Testis (tissue), 3 donors: ENCODE results near the gene LMOD2. TPM values are rescaled to one million over a fixed set of nuclear protein-coding genes. Genes with fewer than 3 reads are reported as not detected.

Source experiments
- DNase-seq: peaks from one replicate; pipeline ENCODE4 v3.0.0-alpha.2; 2019
- H3K27ac ChIP-seq, 2 donors: fragments of 200-600 bp; sonication (generic); one replicate each; pipeline ENCODE4 v1.5.1; 2019
- H3K27me3 ChIP-seq: fragments of 200-600 bp; sonication (generic); one replicate; pipeline ENCODE4 v1.5.1; 2019
- H3K36me3 ChIP-seq: fragments of 200-600 bp; sonication (generic); one replicate; pipeline ENCODE4 v1.5.1; 2017; ENCODE audit warnings: low read depth; ENCODE audit errors: missing control alignments
- H3K4me1 ChIP-seq: fragments of 200-600 bp; sonication (generic); one replicate; pipeline ENCODE4 v1.5.1; 2019
- H3K4me3 ChIP-seq, 2 donors: fragments of 200-600 bp; sonication (generic); one replicate each; pipeline ENCODE4 v1.5.1; 2017 to 2019
- H3K9me3 ChIP-seq: fragments of 200-600 bp; sonication (generic); one replicate; pipeline ENCODE4 v1.5.1; 2017
- POLR2A ChIP-seq: fragments of 450-650 bp; IDR thresholded peaks from one replicate; pipeline ENCODE4 v1.6.1; 2017; ENCODE audit warnings: antibody characterized with exemption, mild to moderate bottlenecking, moderate library complexity
- WGBS, 2 donors: methylation state at CpG; one replicate each; pipeline ENCODE4 v1.1.5; 2018; 5-methylcytosine and 5-hydroxymethylcytosine counted together
- intact Hi-C: fragments of 100-400 bp; cut with DNase I; formaldehyde crosslinking; loops from one replicate; pipeline ENCODE4 v1.15.1; 2023; ENCODE audit warnings: low total_unique reads
- polyA plus RNA-seq: library from polyadenylated mRNA; stranded (reverse); fragments of 350-450 nt; fragmentation: Illumina TruSeq; extraction: RNeasy Lipid Tissue Mini Kit (QIAGEN cat#74804); gene quantifications from one replicate; pipeline ENCODE4 v1.2.3, GENCODE V29; 2014; ENCODE audit warnings: low read depth, low replicate concordance; ENCODE audit not compliant: insufficient read depth
- total RNA-seq, 2 donors: library from RNA; depleted of rRNA; stranded (reverse); fragments of >200 nt; gene quantifications; one replicate each; pipeline ENCODE4 v1.2.3, GENCODE V29; 2016
- TF ChIP-seq, protein P1 (sequence below), 3 experiments: fragments of 450-650 bp in 2 of 3; fragments of 200-600 bp in 1 of 3; sonication (generic) in 1 of 3; IDR thresholded peaks; one replicate each; pipeline ENCODE4 v1.5.1; 2016 to 2019; ENCODE audit warnings: antibody characterized with exemption in 3 of 3, mild to moderate bottlenecking in 2 of 3, moderate library complexity in 1 of 3

LMOD2 gene
- total and polyA plus RNA-seq, 3 donors from 2014 or later = 0.19 to 3.6 (median 0.39) TPM

DNA sequence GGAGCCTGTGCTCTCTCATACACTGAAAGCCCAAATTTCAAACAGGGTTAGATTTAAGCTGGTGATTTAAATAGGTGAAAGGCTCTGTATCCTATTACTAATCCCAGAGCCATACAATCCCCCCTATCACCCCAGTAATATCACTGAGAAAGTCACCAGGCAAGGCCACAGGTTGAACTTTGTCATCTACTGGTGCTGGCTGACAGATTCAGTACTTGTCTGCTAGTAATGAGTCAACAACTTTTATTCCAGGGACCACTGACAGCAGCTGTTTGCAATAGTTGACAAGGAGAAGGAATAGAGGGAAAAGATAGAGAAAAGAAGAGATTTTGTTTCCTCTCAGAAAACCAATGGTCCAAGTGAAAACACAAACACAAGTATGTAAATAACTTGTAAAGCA lies 43.6 kb upstream of the LMOD2 start:
- Histone ChIP-seq H3K27me3 (no peaks in the 10 kb centered on the region), H3K9me3 (no peaks in the 10 kb centered on the region), H3K4me3 (no peak overlapping the region), H3K4me1 (no peaks in the 10 kb centered on the region), H3K36me3 (no peaks in the 10 kb centered on the region), H3K27ac (no peak overlapping the region)
- TF ChIP-seq POLR2A = no peak
- TF ChIP-seq, protein P1, sequence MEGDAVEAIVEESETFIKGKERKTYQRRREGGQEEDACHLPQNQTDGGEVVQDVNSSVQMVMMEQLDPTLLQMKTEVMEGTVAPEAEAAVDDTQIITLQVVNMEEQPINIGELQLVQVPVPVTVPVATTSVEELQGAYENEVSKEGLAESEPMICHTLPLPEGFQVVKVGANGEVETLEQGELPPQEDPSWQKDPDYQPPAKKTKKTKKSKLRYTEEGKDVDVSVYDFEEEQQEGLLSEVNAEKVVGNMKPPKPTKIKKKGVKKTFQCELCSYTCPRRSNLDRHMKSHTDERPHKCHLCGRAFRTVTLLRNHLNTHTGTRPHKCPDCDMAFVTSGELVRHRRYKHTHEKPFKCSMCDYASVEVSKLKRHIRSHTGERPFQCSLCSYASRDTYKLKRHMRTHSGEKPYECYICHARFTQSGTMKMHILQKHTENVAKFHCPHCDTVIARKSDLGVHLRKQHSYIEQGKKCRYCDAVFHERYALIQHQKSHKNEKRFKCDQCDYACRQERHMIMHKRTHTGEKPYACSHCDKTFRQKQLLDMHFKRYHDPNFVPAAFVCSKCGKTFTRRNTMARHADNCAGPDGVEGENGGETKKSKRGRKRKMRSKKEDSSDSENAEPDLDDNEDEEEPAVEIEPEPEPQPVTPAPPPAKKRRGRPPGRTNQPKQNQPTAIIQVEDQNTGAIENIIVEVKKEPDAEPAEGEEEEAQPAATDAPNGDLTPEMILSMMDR (IDR thresholded peaks at IDR 0.05) = no peak
- no peak for DNase-seq
- intact Hi-C loops = no loop called here

DNA sequence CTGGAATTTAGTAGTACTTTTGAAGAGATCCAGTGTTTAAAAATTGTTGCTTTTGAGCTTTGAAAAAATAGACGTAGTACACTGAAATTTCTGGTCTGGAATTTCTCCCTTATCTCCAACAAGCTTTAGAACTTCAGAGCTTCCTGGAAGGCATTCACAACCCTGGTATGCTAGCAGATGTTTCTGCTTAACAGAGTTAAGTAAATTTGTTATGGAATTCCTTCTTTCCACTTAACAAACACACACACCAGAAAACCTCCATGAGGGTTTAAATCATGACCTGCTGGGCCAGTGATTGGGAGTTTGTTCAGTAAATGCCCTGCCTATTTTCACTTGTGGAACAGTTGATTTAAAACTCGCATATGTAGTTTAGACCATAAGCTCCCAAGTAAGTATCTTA lies 40.3 kb upstream of the LMOD2 start:
- TF ChIP-seq, protein P1 (IDR thresholded peaks at IDR 0.05) = no peak
- TF ChIP-seq POLR2A = no peak

GRCh38 chr7:123616223-123616622 lies 39.4 kb upstream of the LMOD2 start:
- no peak overlapping the region for H3K4me3 ChIP-seq
- no peaks in the 10 kb centered on the region for H3K4me1 ChIP-seq
- no peak overlapping the region for H3K27ac ChIP-seq
- no peaks in the 10 kb centered on the region for H3K36me3 ChIP-seq
- no peaks in the 10 kb centered on the region for H3K9me3 ChIP-seq
- intact Hi-C loops = no loop called here
- no peak for DNase-seq
- H3K27me3 ChIP-seq = no peaks in the 10 kb centered on the region
- no peak for TF ChIP-seq POLR2A
- TF ChIP-seq, protein P1 (IDR thresholded peaks at IDR 0.05) = no peak

More for the DNA sequence above, 40.3 kb upstream of the LMOD2 start:
- H3K27me3 ChIP-seq = no peaks in the 10 kb centered on the region
- H3K27ac ChIP-seq = no peak overlapping the region
- no peak for DNase-seq
- H3K4me1 ChIP-seq = no peaks in the 10 kb centered on the region
- H3K9me3 ChIP-seq = no peaks in the 10 kb centered on the region
- no peaks in the 10 kb centered on the region for H3K36me3 ChIP-seq
- intact Hi-C loops = no loop called here
- WGBS, 2 donors = 46 to 49% methylated on average over 2 of the region's 2 CpGs
- H3K4me3 ChIP-seq = no peak overlapping the region

DNA sequence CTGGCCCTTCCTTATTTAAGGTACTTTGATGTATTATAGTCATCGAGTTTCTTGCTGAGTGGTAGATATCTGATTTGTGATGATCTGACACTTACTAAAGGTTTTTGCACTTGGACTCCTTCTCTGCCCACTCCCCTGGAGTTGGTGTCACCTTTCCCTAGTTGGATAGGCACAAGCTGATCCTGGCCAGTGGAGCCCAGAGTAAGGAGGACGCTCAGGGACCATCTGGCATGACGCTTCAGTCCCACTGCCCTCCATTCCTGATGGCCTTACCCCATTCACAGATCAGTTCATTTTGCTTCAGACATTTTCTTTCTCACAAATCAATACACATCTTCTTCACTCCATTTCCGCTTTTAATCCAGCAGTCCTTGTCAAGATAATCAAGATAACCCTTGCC lies 34.0 kb upstream of the LMOD2 start:
- H3K4me1 ChIP-seq = no peaks in the 10 kb centered on the region
- H3K36me3 ChIP-seq = no peaks in the 10 kb centered on the region
- H3K4me3 ChIP-seq = no peak overlapping the region
- no peaks in the 10 kb centered on the region for H3K9me3 ChIP-seq
- no peak overlapping the region for H3K27ac ChIP-seq
- TF ChIP-seq, protein P1 (IDR thresholded peaks at IDR 0.05) = no peak
- TF ChIP-seq POLR2A = no peak
- DNase-seq = no peak
- intact Hi-C loops = no loop called here
- WGBS, 2 donors = 80 to 88% methylated on average over 4 of the region's 4 CpGs
- H3K27me3 ChIP-seq = no peaks in the 10 kb centered on the region

DNA sequence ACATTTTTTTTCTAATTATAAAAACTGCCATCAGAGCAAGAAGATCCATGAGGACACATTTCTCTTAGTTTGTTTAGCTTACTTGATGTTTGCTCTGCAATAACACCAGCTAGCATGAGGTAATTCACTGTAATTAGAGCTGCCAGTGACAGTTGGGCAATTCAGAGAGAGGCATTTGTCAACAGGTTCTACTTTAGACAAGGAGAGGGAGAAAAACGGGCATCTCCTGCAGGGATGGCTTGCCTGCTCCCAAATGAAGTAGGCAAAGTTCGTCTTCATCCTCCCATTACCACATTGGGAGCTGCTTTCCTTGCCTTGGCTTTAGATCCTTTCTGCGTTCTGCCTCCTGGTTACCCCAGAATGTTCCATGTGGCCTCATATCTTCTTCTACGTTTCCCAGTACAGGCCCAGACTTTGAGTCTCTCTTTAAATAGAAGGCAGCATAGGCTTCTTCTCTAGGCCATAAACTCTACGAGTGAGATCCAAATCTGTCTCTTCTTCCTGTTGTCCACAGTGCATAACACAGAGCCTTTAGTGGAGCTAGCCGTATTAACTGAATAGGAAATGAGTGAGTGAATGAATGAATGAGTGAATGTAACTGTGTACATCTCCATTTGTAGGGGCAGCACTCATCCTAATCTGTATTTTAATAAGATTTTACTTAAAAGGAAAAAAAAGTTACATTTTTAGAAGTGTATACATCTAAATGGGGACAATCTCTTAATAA lies 32.8 kb upstream of the LMOD2 start:
- H3K4me3 ChIP-seq = no peak overlapping the region
- H3K36me3 ChIP-seq = no peaks in the 10 kb centered on the region
- H3K9me3 ChIP-seq = no peaks in the 10 kb centered on the region
- no peaks in the 10 kb centered on the region for H3K27me3 ChIP-seq
- H3K4me1 ChIP-seq = no peaks in the 10 kb centered on the region
- no peak overlapping the region for H3K27ac ChIP-seq
- WGBS, 2 donors = 85 to 86% methylated on average over 6 of the region's 6 CpGs
- intact Hi-C loops = no loop called here
- DNase-seq = no peak
- no peak for TF ChIP-seq POLR2A
- TF ChIP-seq, protein P1 (IDR thresholded peaks at IDR 0.05) = no peak
